ENCODE data around the gene FAM237B.

The FAM237B gene

GRCh38 chr7:90290244-90291113 lies 30.6 kb downstream of the FAM237B start:
- no peak for DNase-seq

GRCh38 chr7:90288154-90288553 lies 33.0 kb downstream of the FAM237B start:
- DNase-seq = no peak

GRCh38 chr7:90276033-90276728 lies 44.9 kb downstream of the FAM237B start:
- no peak for DNase-seq

GRCh38 chr7:90274161-90274560 lies 46.9 kb downstream of the FAM237B start:
- DNase-seq = no peak

- DNase-seq = no peak
Observed at GRCh38 chr7:90272242-90272641, 48.9 kb downstream of the FAM237B start.

GRCh38 chr7:90271753-90272152 lies 49.4 kb downstream of the FAM237B start:
- DNase-seq = no peak

- no peak for DNase-seq
Observed at GRCh38 chr7:90270431-90271178, 50.5 kb downstream of the FAM237B start.

GRCh38 chr7:90269163-90269562 lies 51.9 kb downstream of the FAM237B start:
- no peak for DNase-seq

GRCh38 chr7:90267263-90267858 lies 53.7 kb downstream of the FAM237B start:
- no peak for DNase-seq

GRCh38 chr7:90266808-90267207 lies 54.3 kb downstream of the FAM237B start:
- DNase-seq = no peak

All from activated effector memory CD4-positive, alpha-beta T cell treated with Interleukin-2 at 50 U/mL for 16 hours (primary cell).